Cerebellar cortex (tissue), 1 donor: ENCODE measurements around the gene PTH1R.

Source experiments
- DNase-seq: peaks from one replicate; pipeline ENCODE4 v3.0.0-alpha.2; 2015; ENCODE audit warnings: low spot score

Gene PTH1R

GRCh38 chr3:46877406-46878125 is at the start of gene PTH1R:
PTH1R (plus strand) TSS chr3:46877721; CDS start chr3:46883560, 5,839 bp downstream.
- DNase-seq: no peak

GRCh38 chr3:46829699-46830208 is 47.8 kb upstream of the PTH1R start:
- DNase-seq: no peak

GRCh38 chr3:46830801-46831200 is 46.7 kb upstream of the PTH1R start:
- DNase-seq: no peak

GRCh38 chr3:46831316-46831715 is 46.2 kb upstream of the PTH1R start:
- DNase-seq: no peak

GRCh38 chr3:46831841-46832240 is 45.7 kb upstream of the PTH1R start:
- DNase-seq: no peak

- DNase-seq: no peak
Observed at GRCh38 chr3:46833346-46834300, 43.9 kb upstream of the PTH1R start.

GRCh38 chr3:46835054-46835453 is 42.5 kb upstream of the PTH1R start:
- DNase-seq: no peak

- DNase-seq: no peak
Observed at GRCh38 chr3:46835491-46835890, 42.0 kb upstream of the PTH1R start.

- no peak for DNase-seq
Observed at GRCh38 chr3:46838301-46838700, 39.2 kb upstream of the PTH1R start.

- no peak for DNase-seq
Observed at GRCh38 chr3:46840491-46840890, 37.0 kb upstream of the PTH1R start.

GRCh38 chr3:46843508-46843907 is 34.0 kb upstream of the PTH1R start:
- no peak for DNase-seq

- DNase-seq: no peak
Observed at GRCh38 chr3:46844397-46844796, 33.1 kb upstream of the PTH1R start.

- no peak for DNase-seq
Observed at GRCh38 chr3:46844881-46845312, 32.6 kb upstream of the PTH1R start.

- no peak for DNase-seq
Observed at GRCh38 chr3:46845397-46845859, 32.1 kb upstream of the PTH1R start.

GRCh38 chr3:46845860-46846623 is 31.5 kb upstream of the PTH1R start:
- DNase-seq: no peak

GRCh38 chr3:46846624-46847542 is 30.6 kb upstream of the PTH1R start:
- DNase-seq: no peak

GRCh38 chr3:46847744-46848143 is 29.8 kb upstream of the PTH1R start:
- DNase-seq: no peak

GRCh38 chr3:46848271-46849044 is 29.1 kb upstream of the PTH1R start:
- no peak for DNase-seq

GRCh38 chr3:46849045-46849631 is 28.4 kb upstream of the PTH1R start:
- DNase-seq: no peak
